Adrenal gland (tissue), 5 donors: ENCODE results near the gene MEIKIN.

Experiments used
- CTCF ChIP-seq, 6 experiments: fragments of 450-650 bp in 4 of 6; fragments of 200-600 bp in 2 of 6; sonication (generic) in 1 of 6; IDR thresholded peaks; 1 replicate in 5 of 6; 2 replicates in 1 of 6; pipeline versions ENCODE4 v1.5.1 to v1.8.0; 2016 to 2021; ENCODE audit warnings: antibody characterized with exemption in 6 of 6, mild to moderate bottlenecking in 2 of 6, moderate library complexity in 1 of 6
- POLR2A ChIP-seq, 2 donors: fragments of 450-650 bp; IDR thresholded peaks; one replicate each; pipeline ENCODE4 v1.6.1; 2017; ENCODE audit warnings: antibody characterized with exemption in 2 of 2, mild to moderate bottlenecking in 2 of 2, moderate library complexity in 1 of 2
- donor health status: DM: no; HTN: no; CAD: no.

GRCh38 chr5:131984956-131985665 lies 39.6 kb upstream of the MEIKIN start:
- no peak for TF ChIP-seq CTCF (IDR thresholded peaks at IDR 0.05)
- TF ChIP-seq POLR2A (IDR thresholded peaks at IDR 0.05) = no peak
